Epithelial cell of proximal tubule (primary cell): Measurements from ENCODE around the gene IL6ST. TPM values are rescaled to one million over a fixed set of nuclear protein-coding genes. Genes with fewer than 3 reads are reported as not detected.
"Not testable (repeated sequence)": the region's sequence is repeated elsewhere in the genome, so short reads cannot be mapped to it uniquely, and the experiment has no call there.

Experiments used
- DNase-seq: peaks from one replicate; pipeline ENCODE4 v3.0.0-alpha.2; 2011; ENCODE audit warnings: low read depth
- H3K4me3 ChIP-seq: 2 replicates; pipeline ENCODE4 v1.5.1; 2011; ENCODE audit warnings: low read depth, mild to moderate bottlenecking, low read length
- total RNA-seq: library from RNA; depleted of rRNA; stranded (reverse); fragments of >200 nt; gene quantifications from 2 replicates; pipeline ENCODE4 v1.2.3, GENCODE V29; 2015
- TF ChIP-seq, protein P1 (sequence below): conservative IDR thresholded peaks from 2 replicates; pipeline ENCODE4 v1.5.1; 2012; ENCODE audit warnings: low read depth, mild to moderate bottlenecking, low read length

Gene IL6ST
- total RNA-seq, result 55.1 and 61.6 TPM in 2 replicates

DNA sequence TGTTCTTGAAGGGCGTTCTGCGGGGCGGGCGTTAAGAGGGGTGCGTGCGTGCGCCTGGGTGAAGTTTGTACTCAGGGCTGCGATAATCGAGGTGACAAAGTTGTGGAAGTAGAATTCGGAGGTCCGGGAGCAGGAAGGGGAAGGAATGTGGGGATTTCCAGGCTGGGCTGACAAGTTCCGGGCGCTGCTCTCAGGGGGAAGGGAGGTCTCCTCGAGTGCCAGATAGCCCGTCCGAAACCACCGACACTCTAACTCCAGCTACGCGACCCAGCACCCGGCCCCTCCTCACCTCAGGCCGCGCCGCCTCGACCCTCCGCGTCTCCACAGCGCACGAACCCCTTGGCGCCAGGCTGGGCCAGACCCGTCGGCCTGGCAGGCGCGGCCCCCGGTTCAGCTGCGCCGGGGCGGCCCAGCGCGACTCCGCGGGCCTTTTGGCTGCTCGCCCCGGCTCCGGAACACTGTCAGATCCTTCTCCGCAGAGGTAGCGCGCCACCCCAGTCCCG lies at the start of gene IL6ST:
Gene IL6ST (minus strand): TSS at position 469 of the 503 bp plus-strand sequence. CDS start 18,685 bp downstream, outside the sequence.
- peak within 1 kb of the TSS; percentile 76 for H3K4me3 ChIP-seq
- DNase-seq, result no peak
- TF ChIP-seq, protein P1, sequence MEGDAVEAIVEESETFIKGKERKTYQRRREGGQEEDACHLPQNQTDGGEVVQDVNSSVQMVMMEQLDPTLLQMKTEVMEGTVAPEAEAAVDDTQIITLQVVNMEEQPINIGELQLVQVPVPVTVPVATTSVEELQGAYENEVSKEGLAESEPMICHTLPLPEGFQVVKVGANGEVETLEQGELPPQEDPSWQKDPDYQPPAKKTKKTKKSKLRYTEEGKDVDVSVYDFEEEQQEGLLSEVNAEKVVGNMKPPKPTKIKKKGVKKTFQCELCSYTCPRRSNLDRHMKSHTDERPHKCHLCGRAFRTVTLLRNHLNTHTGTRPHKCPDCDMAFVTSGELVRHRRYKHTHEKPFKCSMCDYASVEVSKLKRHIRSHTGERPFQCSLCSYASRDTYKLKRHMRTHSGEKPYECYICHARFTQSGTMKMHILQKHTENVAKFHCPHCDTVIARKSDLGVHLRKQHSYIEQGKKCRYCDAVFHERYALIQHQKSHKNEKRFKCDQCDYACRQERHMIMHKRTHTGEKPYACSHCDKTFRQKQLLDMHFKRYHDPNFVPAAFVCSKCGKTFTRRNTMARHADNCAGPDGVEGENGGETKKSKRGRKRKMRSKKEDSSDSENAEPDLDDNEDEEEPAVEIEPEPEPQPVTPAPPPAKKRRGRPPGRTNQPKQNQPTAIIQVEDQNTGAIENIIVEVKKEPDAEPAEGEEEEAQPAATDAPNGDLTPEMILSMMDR, result no peak

DNA sequence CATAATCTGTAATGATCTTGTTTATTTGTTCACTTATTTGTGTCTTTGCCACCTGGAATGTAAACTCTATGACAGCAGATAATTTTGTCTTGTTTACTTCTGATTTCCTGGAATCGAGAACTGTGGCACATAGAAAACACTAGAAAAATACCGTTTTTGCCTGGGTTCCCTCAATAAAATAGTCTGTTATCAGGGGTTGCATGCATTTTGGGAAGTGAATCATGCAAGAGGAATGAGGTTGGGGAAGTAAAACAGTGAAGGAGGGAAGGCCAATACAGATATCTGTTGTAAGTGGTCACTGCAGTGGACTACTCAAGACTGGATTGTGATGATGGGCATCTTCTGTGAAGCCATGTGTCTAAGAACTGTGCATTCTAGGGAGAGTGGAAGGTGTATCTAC lies 45.2 kb upstream of the IL6ST start:
- DNase-seq, result no peak
- no peak overlapping the region for H3K4me3 ChIP-seq
- TF ChIP-seq, protein P1, result no peak

DNA sequence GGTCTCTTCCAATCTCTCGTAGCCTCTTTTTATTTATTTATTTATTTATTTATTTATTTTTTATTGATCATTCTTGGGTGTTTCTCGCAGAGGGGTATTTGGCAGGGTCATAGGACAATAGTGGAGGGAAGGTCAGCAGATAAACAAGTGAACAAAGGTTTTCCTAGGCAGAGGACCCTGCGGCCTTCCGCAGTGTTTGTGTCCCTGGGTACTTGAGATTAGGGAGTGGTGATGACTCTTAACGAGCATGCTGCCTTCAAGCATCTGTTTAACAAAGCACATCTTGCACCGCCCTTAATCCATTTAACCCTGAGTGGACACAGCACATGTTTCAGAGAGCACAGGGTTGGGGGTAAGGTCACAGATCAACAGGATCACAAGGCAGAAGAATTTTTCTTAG lies 43.4 kb upstream of the IL6ST start:
- H3K4me3 ChIP-seq, DNase-seq: not testable (repeated sequence)

DNA sequence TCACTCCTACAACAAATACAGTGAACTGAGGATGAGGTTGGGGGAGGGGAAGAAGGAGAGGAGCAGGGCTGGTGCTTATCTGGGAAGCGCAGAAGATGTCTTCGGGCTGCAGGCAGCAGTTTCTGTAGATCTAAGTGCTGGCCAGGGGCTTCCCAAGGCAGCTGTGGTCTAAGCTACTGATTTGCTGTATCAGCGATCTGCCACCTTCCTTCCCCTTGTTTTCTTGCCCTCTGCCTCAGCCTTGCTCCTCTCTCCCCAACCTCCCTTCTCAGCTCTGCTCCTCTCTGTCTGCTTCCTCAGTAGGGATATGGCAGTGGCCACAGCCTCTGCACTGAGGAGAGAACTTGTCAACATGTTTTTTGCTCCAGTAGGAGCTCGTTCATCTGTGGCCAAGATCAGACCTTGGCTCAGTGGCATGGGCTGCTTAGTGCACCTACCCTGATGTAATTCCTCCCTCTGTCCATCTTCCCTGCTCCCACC lies 42.8 kb upstream of the IL6ST start:
- TF ChIP-seq, protein P1, result no peak
- DNase-seq, result no peak
- no peak overlapping the region for H3K4me3 ChIP-seq

DNA sequence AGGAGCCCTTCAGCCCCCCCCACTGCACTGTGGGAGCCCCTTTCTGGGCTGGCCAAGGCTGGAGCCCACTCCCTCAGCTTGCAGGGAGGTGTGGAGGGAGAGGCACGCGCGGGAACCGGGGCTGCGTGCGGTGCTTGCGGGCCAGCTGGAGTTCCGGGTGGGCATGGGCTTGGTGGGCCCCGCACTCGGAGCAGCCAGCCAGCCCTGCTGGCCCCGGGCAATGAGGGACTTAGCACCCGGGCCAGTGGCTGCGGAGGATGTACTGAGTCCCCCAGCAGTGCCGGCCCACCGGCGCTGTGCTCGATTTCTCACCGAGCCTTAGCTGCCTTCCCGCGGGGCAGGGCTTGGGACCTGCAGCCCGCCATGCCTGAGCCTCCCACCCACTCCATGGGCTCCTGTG lies 40.6 kb upstream of the IL6ST start:
- H3K4me3 ChIP-seq, result not testable (repeated sequence)

DNA sequence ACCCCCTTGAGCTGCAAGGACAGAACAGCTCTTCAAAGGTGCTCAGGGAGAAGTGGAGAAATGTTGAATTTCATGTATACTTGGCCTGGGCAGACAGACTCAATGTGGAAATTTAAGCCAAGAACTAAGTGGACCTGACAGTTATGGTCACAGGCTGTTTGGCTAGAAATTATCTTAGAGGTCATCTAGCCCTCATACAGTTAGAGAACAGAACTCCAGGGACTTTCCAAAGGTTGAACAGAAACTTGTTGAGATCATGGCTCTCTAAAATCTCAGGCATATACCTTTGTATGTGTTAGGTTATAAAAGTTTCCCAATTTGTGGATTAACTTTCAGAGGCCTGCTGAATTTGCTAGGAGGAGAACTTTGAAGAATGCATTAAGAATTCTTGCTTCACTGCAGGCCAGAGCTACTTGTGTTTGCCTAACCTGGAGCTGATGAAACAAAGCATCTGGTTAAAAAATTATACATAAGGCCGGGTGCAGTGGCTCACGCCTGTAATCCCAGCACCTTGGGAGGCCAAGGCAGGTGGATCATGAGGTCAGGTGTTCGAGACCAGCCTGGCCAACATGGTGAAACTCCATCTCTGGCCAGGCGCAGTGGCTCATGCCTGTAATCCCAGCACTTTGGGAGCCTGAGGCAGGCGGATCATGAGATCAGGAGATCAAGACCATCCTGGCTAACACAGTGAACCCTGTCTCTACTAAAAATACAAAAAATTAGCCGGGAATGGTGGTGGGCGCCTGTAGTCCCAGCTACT lies 35.3 kb upstream of the IL6ST start:
- DNase-seq, result not testable (repeated sequence)

More for the DNA sequence above, 40.6 kb upstream of the IL6ST start:
- not testable (repeated sequence) for DNase-seq

DNA sequence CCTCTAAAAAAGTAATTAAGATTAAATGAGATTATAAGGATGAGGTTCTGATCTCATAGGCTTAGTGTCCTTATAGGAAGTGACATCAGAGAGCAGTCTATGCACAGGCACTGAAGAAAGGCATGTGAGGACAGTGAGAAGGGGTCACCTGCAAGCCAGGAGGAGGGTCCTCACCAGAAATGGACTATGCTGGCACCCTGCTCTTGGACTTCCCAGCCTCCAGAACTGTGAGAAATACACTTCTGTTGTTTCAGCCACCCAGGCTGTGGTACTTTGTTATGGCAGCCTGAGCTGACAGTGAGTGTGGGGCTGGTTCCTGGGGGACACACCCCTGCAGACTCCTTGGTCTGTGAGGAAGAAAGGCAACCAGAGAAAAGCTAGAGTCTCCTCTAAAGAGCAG lies 34.7 kb upstream of the IL6ST start:
- TF ChIP-seq, protein P1, result no peak
- no peak overlapping the region for H3K4me3 ChIP-seq
- DNase-seq, result no peak

More for the DNA sequence above, 35.3 kb upstream of the IL6ST start:
- H3K4me3 ChIP-seq, result not testable (repeated sequence)

DNA sequence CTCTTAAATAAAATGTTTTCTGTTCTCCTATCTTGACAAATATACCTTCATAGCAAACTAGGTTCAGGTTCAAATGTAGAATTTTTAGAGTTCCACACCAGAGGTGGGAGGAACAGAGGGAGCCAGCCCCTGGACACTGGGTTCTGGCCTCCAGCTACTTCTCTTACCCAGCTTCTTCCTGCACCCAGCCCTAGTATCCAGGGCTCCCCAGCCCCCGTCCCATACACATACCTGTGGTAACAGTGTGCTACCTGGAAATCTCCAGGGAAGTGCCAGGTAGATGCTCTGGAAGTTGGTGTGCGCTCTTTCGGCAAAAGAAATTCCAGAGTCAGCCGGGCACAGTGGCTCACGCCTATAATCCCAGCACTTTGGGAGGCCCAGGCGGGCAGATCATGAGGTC lies 33.9 kb upstream of the IL6ST start:
- TF ChIP-seq, protein P1, result no peak
- no peak overlapping the region for H3K4me3 ChIP-seq
- DNase-seq, result no peak
